ENCODE data around the gene PPM1H.

PPM1H gene

GRCh38 chr12:62631471-62632410, 303.2 kb downstream of the PPM1H start:
- DNase-seq: peak; percentile 98

DNA sequence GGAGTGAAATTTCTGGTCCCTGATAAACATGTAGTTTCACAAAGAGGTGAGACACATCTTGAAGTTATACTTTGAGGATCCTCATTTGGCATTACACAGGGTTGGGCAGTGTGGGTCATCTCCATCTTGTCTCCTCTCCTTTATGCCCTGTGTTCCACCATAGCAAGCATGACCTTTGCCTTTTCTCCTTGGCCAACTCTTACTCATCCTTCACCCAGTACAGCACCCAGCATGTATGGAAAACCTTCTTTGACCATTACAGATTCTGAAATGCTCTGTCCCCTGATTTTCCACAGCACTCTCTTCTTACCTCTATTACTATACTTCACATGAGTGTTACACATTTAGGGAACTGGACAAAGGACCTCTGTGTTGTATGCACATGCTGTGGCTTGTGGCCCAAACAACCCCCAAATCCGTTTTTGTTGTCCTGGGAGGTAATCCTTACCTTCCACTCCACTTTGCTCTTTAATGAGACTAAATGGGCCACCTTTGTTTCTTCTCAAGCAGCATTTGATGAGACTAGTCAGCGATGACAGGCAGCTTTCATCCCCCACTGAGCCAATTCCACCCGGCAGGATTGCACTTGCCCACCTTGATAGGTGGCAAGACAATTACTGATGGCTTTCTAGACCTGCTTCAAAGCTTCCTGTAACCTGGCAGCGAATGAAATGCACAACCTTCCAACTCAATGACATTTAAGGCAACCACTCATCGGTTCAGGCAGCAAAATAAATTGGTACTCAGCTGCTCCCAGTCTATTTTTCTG, 304.8 kb downstream of the PPM1H start:
- peak; percentile 90 for DNase-seq

DNA sequence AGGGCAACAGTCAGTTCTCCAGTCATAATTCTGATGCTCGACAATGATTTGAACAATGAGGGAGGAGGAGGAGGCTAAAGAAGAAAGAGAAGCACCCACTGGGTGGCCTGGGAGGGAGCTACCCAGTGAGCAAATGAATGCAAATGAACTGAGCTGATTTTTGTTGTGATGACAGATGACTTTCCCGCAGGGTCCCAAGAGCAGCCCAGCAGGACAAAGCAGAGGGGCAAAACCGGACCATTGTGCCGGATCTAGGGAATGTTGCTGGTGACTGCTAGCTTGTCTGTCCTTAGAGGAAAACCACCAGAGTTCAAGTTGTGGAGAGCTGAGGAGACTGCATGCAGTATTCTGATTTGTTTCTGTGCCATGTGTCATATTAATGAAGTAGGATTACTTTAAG, 305.5 kb downstream of the PPM1H start:
- DNase-seq: peak; percentile 76

GRCh38 chr12:62627181-62627580, 307.8 kb downstream of the PPM1H start:
- no peak for DNase-seq

DNA sequence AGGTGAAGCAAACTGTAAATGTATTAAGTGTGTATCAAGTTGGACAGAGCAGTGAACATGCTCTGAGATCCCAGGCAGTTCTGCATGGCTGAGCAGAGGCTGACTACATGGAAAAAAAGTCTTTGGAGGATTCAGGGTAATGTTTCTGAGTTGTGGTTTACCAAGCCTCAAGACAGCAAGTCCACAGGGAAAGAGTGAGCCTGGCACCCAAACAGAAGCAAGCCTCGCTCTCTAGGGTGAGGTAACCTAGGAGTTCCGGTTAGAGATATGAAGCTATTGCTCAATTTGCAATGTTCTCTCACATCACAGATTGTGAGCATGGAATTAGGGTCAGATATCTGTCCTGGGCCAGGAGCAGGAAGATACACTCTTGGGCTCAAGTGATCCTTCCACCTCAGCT, 309.7 kb downstream of the PPM1H start:
- DNase-seq: no peak

- no peak for DNase-seq
Measured at GRCh38 chr12:62622177-62622576, 312.8 kb downstream of the PPM1H start.

- DNase-seq: peak; percentile 95
Measured at GRCh38 chr12:62621101-62621638, 313.8 kb downstream of the PPM1H start.

GRCh38 chr12:62618930-62619329, 316.0 kb downstream of the PPM1H start:
- peak; percentile 70 for DNase-seq

DNA sequence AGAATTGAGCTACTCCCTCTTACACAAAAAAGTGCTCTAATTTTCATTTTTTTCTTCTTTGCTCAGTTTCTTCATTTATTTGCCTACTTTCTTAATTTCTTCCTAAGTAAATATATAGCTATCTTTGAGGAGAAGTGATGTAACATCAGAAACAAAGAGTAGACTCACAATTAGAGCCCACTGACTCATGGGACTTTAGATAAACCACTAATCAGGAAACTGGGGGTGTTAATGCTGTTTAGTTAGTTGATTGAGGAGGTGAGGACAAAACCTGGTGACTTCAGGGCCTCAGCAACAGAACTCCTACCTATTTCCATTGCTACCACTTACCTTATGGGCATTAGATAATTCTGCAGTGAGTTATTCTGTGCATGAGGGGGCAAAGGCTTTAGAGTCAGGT, 316.6 kb downstream of the PPM1H start:
- DNase-seq: peak; percentile 47

DNA sequence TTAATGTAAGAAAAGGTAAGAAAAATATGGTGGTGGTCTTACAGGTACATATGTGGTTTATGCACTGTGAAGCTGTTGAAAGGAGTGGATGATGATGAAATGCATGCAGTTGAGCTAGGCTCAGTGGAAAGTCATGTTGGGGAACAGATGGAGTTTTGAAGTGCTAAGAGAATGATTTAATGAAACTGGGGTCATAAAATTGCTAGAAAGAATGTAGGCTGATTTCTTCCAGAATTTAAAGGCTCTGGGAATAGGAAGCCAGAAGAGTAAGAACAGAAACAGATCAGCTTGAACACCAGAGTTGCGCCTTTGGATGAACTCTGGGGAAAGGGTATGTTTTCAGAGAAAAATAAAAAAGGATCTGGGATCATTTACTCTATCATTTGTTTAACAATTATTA, 321.9 kb downstream of the PPM1H start:
- DNase-seq: no peak

DNA sequence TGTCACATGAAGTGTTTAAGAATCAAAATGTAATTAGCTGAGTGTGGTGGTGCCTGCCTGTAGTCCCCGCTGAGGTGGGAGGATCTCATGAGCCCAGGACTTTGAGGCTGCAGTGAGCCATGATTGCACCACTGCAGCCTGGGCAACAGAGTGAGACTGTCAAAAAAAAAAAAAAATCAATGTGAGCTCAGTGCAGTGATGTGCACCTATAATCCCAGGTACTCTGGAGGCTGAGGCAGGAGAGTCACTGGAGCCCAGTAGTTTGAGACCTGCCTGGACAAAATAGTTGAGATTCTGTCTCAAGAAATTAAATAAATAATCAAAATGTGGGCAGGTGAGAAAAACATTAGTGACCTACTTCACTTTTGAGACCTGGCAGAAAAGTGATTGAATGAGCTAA, 328.3 kb downstream of the PPM1H start:
- no peak for DNase-seq

- peak; percentile 11 for DNase-seq
Measured at GRCh38 chr12:62605981-62606380, 329.0 kb downstream of the PPM1H start.

GRCh38 chr12:62604871-62605270, 330.1 kb downstream of the PPM1H start:
- DNase-seq: peak; percentile 24

GRCh38 chr12:62604373-62604772, 330.6 kb downstream of the PPM1H start:
- DNase-seq: no peak

- no peak for DNase-seq
Measured at GRCh38 chr12:62603811-62604098, 331.2 kb downstream of the PPM1H start.

DNA sequence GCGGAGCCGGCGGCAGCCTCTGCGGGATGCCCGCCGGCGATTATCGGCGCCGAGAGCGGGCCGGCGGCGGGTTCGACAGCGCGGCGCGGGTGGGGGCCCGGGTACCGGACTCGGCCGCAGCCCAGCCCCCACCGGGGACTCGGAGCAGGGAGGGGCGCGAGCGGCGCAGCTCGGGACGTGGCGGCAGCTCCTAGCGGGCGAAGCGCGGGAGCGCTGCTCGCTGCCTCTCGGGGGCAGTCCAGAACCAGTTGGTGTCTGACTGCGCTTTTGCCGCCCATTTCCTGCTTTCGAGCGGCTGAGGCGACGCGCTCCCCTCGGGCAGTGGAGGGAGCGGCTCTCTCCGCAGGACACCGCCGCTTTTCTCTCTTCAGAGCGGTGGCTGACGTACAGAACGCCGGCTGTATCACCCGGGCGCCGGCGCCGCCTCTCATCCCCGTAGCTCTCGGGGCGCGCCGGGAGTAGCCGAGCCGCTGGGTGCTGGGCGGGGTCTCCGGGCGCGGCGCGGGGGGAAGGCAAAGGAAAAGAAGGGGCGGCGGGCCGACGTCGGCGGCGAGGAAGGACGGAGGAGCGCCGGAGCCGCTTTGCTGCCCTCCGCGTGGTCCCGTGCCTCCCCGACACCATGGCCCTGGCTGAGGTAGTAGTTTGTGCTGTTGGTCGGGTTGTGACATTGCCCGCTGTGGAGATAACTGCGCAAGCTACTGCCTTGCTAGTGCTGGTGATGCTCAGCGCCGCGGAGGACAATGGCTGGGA, 331.7 kb downstream of the PPM1H start:
- DNase-seq: peak; percentile 95

GRCh38 chr12:62602255-62603060, 332.5 kb downstream of the PPM1H start:
- peak; percentile 98 for DNase-seq

GRCh38 chr12:62601765-62602164, 333.2 kb downstream of the PPM1H start:
- peak; percentile 44 for DNase-seq

GRCh38 chr12:62599854-62600437, 335.0 kb downstream of the PPM1H start:
- peak; percentile 35 for DNase-seq

DNA sequence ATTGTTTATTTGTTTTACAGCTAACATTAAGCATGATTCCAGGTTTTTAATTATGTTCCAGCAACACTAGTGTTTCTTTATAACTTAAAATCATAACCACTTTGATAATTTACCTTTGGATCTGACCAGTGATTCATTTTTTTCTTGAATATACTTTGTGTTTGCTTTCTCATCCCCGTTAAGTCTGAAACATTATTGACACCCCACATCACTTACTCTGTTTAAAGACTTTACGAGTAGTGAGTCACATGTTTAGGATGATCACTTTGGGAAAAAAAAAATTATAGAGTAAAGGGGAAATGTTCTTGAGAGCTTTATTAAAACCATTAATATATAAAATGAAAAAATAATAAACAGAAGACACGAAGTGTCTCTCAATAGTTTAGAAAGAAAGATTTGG, 336.1 kb downstream of the PPM1H start:
- no peak for DNase-seq

GRCh38 chr12:62597253-62597652, 337.7 kb downstream of the PPM1H start:
- no peak for DNase-seq

Measured in NCI-H69 (cell line).